NK-92 (cell line): Measurements from ENCODE around the gene ADAMTS2.

Experiments used
- DNase-seq: peaks from one replicate; lab custom pipeline; 2025; ENCODE audit not compliant: unreplicated experiment; lab: John Stamatoyannopoulos, UW

Gene ADAMTS2

GRCh38 chr5:179269781-179270543, 75.3 kb downstream of the ADAMTS2 start:
- no peak for DNase-seq

GRCh38 chr5:179268966-179269693, 76.1 kb downstream of the ADAMTS2 start:
- DNase-seq: no peak

GRCh38 chr5:179268399-179268952, 76.8 kb downstream of the ADAMTS2 start:
- DNase-seq: no peak

GRCh38 chr5:179267671-179268083, 77.6 kb downstream of the ADAMTS2 start:
- no peak for DNase-seq

GRCh38 chr5:179267071-179267670, 78.1 kb downstream of the ADAMTS2 start:
- DNase-seq: no peak

- no peak for DNase-seq
These were observed 78.8 kb downstream of the ADAMTS2 start for GRCh38 chr5:179266291-179267070.

- no peak for DNase-seq
These were observed 79.6 kb downstream of the ADAMTS2 start for GRCh38 chr5:179265514-179266290.

- no peak for DNase-seq
These were observed 80.3 kb downstream of the ADAMTS2 start for GRCh38 chr5:179264783-179265513.

- DNase-seq: no peak
These were observed 81.0 kb downstream of the ADAMTS2 start for GRCh38 chr5:179264053-179264782.

- DNase-seq: no peak
These were observed 81.7 kb downstream of the ADAMTS2 start for GRCh38 chr5:179263391-179264052.

- no peak for DNase-seq
These were observed 82.9 kb downstream of the ADAMTS2 start for GRCh38 chr5:179262126-179262920.

GRCh38 chr5:179261301-179262125, 83.7 kb downstream of the ADAMTS2 start:
- DNase-seq: no peak

- no peak for DNase-seq
These were observed 84.8 kb downstream of the ADAMTS2 start for GRCh38 chr5:179260324-179261070.

GRCh38 chr5:179259731-179260323, 85.4 kb downstream of the ADAMTS2 start:
- no peak for DNase-seq

- DNase-seq: no peak
These were observed 86.1 kb downstream of the ADAMTS2 start for GRCh38 chr5:179258922-179259730.
